Lower lobe of right lung (tissue), 2 donors: ENCODE results near the gene ZNF70. TPM values are rescaled to one million over a fixed set of nuclear protein-coding genes. Genes with fewer than 3 reads are reported as not detected.

Experiments used
- ATAC-seq, 2 donors: fragments of 200-7000 bp; cut with Tn5 transposase; one replicate each; pipeline ENCODE4 v1.9.1; 2020 to 2022; ENCODE audit warnings: mild to moderate bottlenecking in 2 of 2, moderate library complexity in 2 of 2
- DNase-seq: peaks from one replicate; pipeline ENCODE4 v3.0.0-alpha.2; 2020
- H3K27ac ChIP-seq: fragments of 200-600 bp; one replicate; pipeline ENCODE4 v1.8.0; 2022
- H3K27me3 ChIP-seq: fragments of 200-600 bp; one replicate; pipeline ENCODE4 v1.8.0; 2022; ENCODE audit warnings: low read depth
- H3K36me3 ChIP-seq: fragments of 200-600 bp; one replicate; pipeline ENCODE4 v1.8.0; 2022; ENCODE audit warnings: mild to moderate bottlenecking
- H3K4me1 ChIP-seq: fragments of 200-600 bp; one replicate; pipeline ENCODE4 v1.8.0; 2022
- H3K4me3 ChIP-seq: fragments of 200-600 bp; one replicate; pipeline ENCODE4 v1.8.0; 2022; ENCODE audit warnings: mild to moderate bottlenecking
- H3K9me3 ChIP-seq: fragments of 200-600 bp; one replicate; pipeline ENCODE4 v1.8.0; 2022
- intact Hi-C: fragments of 100-400 bp; cut with DNase I; formaldehyde crosslinking; loops from one replicate; pipeline ENCODE4 v1.11.0; 2022
- long read RNA-seq: library from polyadenylated mRNA; unstranded; transcript quantifications from one replicate; pipeline ENCODE4 v2.0.0, GENCODE V29; 2021
- total RNA-seq: library from RNA; stranded (reverse); fragmentation: NEBNext Ultra II Directional; extraction: Animal tissue kit (Norgen Biotek cat#: 25700); gene quantifications from one replicate; pipeline ENCODE4 v1.2.1, GENCODE V29; 2021
- TF ChIP-seq, protein P1 (sequence below): fragments of 200-600 bp; IDR thresholded peaks from one replicate; pipeline ENCODE4 v1.8.0; 2022; ENCODE audit warnings: antibody characterized with exemption, mild to moderate bottlenecking
- donor health status: DM: no; HTN: yes; CAD: no; lungs with severe emphysema.

Gene ZNF70
- 5.7 TPM for total RNA-seq
- long read RNA-seq, full-length matches to known transcripts, result 1 of 4 reads
- long read RNA-seq, partial matches to known transcripts, result 1 of 4 reads
- long read RNA-seq, other reads (novel, unspliced or antisense), result 2 of 4 reads

- intact Hi-C loops, result no loop called here
- DNase-seq (peak; percentile 95), ATAC-seq (peak; percentile 98 to 99)
- Histone ChIP-seq H3K27me3 (no peaks in the 10 kb centered on the region), H3K36me3 (no peaks in the 10 kb centered on the region), H3K4me3 (peak within 1 kb of the TSS; percentile 70), H3K4me1 (peaks cover 14% of the 10 kb centered on the region), H3K9me3 (no peaks in the 10 kb centered on the region), H3K27ac (peak within 1 kb of the TSS; percentile 93)
- TF ChIP-seq, protein P1, sequence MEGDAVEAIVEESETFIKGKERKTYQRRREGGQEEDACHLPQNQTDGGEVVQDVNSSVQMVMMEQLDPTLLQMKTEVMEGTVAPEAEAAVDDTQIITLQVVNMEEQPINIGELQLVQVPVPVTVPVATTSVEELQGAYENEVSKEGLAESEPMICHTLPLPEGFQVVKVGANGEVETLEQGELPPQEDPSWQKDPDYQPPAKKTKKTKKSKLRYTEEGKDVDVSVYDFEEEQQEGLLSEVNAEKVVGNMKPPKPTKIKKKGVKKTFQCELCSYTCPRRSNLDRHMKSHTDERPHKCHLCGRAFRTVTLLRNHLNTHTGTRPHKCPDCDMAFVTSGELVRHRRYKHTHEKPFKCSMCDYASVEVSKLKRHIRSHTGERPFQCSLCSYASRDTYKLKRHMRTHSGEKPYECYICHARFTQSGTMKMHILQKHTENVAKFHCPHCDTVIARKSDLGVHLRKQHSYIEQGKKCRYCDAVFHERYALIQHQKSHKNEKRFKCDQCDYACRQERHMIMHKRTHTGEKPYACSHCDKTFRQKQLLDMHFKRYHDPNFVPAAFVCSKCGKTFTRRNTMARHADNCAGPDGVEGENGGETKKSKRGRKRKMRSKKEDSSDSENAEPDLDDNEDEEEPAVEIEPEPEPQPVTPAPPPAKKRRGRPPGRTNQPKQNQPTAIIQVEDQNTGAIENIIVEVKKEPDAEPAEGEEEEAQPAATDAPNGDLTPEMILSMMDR, result peak; percentile 35
Observed at GRCh38 chr22:23750714-23751440, at the start of gene ZNF70. Gene ZNF70 (minus strand): TSS chr22:23751112. CDS start chr22:23745140, 5,972 bp downstream.

GRCh38 chr22:23796461-23796860 lies 45.5 kb upstream of the ZNF70 start:
- Histone ChIP-seq H3K27me3 (no peaks in the 10 kb centered on the region), H3K4me3 (no peak overlapping the region), H3K9me3 (no peaks in the 10 kb centered on the region), H3K4me1 (no peaks in the 10 kb centered on the region), H3K36me3 (peaks cover 90% of the 10 kb centered on the region), H3K27ac (no peak overlapping the region)
- TF ChIP-seq, protein P1, result no peak
- DNase-seq (peak; percentile 9), ATAC-seq (no peak)
- intact Hi-C loops, result no loop called here

DNA sequence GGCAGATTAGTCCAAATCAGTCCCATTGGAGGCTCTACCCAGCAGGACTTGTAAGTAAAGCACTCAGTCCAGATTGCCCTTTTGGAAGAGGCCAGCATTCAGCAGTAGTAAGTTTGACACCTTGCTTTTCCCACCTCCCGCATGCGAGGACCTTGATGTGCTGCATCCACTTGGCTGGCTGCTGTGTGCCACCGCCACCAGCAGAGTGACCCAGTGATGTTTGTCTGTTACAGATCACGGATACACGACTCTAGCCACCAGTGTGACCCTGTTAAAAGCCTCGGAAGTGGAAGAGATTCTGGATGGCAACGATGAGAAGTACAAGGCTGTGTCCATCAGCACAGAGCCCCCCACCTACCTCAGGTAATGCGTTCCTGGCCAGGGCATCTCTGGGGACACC lies 42.4 kb upstream of the ZNF70 start:
- no peak for ATAC-seq

DNA sequence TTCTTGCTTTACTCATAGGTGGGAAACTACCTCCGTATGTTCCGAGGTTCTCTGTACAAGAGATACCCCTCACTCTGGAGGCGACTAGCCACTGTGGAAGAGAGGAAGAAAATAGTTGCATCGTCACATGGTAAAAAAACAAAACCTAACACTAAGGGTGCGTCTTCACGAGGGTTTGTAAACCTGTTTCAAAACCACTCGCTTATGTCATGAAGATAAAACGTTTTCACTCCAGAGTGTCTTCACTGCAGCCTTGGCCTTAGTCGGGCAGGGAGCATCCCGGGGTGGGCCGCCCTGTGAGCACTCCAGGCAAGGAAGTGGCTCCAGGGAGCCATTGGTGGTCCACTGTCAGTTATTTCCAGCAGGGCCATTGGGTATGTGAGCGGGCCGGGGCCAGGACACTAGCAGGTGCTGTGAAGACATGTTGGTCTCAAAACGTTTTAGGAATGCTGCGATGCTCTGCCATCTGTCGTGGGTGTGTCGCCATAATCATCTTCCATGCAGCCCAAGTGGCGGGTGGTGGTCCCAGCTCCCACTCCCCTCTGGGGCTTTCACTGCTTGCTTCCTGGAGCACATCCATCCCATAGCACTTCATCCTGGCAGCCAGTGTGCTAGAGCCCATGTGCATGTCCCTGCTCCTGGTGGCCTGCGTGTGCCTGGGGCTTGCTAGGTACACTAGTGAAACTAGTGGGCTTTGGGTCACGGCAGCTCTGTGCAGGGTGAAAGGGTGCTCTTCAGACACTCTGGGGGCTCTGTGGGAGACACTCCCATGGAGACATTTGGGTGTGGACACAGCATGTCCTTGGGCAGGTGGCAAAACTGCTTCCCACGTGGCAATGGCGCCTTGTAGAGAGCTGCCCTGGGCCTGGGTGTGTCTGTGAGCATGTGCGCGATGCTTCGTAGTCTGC lies 41.1 kb upstream of the ZNF70 start:
- peaks cover 65% of the 10 kb centered on the region for H3K36me3 ChIP-seq
- TF ChIP-seq, protein P1, result no peak
- intact Hi-C loops, result no loop called here

More for the DNA sequence above, 42.4 kb upstream of the ZNF70 start:
- H3K4me1 ChIP-seq, result peaks cover 19% of the 10 kb centered on the region
- H3K27me3 ChIP-seq, result no peaks in the 10 kb centered on the region
- intact Hi-C loops, result no loop called here
- no peak overlapping the region for H3K27ac ChIP-seq
- no peaks in the 10 kb centered on the region for H3K9me3 ChIP-seq
- TF ChIP-seq, protein P1, result no peak
- peak; percentile 13 for DNase-seq
- H3K4me3 ChIP-seq, result no peak overlapping the region
- peaks cover 73% of the 10 kb centered on the region for H3K36me3 ChIP-seq

DNA sequence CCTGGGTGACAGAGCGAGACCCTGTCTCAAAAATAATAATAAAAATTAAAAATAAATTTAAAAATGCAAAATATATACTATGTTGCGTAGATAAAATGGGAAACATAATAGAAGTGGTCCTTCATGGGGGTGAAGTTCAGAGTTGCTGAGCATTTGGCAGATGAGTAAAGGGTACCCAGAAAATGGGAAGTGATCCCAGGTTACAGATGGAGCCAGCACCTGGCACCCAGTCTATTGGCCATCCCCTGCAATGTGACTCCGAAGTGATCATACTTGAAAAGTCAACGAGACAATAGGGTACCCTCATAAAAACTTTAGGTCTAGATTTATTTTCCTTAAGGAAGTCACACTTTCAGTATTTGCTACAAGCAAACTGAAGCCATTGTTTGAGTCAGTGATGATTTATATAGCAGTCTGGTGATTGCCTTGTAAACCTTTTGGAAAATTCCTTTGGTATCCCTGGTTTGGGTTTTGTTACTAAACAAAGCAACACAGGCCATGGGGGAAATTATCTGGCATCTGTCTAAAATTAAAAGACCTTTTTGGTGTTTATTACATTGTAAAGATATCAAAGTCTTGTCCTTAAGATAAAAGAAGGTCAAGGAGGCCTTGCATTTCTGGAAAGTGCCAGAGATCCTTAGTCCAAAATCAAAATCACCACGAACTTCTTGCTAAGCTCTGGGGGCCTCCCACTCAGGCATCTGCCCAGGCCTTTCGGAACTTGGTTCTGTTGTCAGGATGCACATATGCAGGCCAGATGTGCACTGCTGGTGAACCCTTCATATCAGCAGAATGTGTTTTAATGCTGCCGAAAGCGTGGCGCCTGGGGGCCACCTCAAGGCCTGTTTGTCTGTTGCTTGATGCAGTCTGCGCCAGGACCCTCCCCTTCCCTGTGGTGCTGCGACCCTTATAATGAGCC lies 40.2 kb upstream of the ZNF70 start:
- intact Hi-C loops, result no loop called here
- Histone ChIP-seq H3K4me3 (no peak overlapping the region), H3K27me3 (no peaks in the 10 kb centered on the region), H3K27ac (no peak overlapping the region), H3K9me3 (no peaks in the 10 kb centered on the region), H3K4me1 (peaks cover 34% of the 10 kb centered on the region), H3K36me3 (peaks cover 58% of the 10 kb centered on the region)
- peak; percentile 26 for DNase-seq
- ATAC-seq, result no peak
- TF ChIP-seq, protein P1, result no peak

More for the DNA sequence above, 41.1 kb upstream of the ZNF70 start:
- H3K27ac ChIP-seq, result no peak overlapping the region
- no peaks in the 10 kb centered on the region for H3K27me3 ChIP-seq
- peaks cover 28% of the 10 kb centered on the region for H3K4me1 ChIP-seq
- ATAC-seq, result no peak
- no peak overlapping the region for H3K4me3 ChIP-seq
- DNase-seq, result peak; percentile 29
- no peaks in the 10 kb centered on the region for H3K9me3 ChIP-seq
